Lung (tissue), 12 donors: Measurements from ENCODE around the gene GUCY1B1. TPM values are rescaled to one million over a fixed set of nuclear protein-coding genes. Genes with fewer than 3 reads are reported as not detected.

Experiments used
- ATAC-seq: fragments of 200-7000 bp; cut with Tn5 transposase; one replicate; pipeline ENCODE4 v1.9.1; 2020; ENCODE audit warnings: moderate number of reproducible peaks; ENCODE audit not compliant: insufficient read depth, low FRiP score
- DNase-seq, 3 donors: peaks; one replicate each; pipeline ENCODE4 v3.0.0-alpha.2; 2013 to 2017
- H3K27ac ChIP-seq, 2 donors: one replicate each; pipeline ENCODE4 v1.5.1; 2013; ENCODE audit warnings: mild to moderate bottlenecking in 2 of 2, moderate library complexity in 2 of 2, control low read depth in 1 of 2, inconsistent platforms in 1 of 2, low read depth in 1 of 2, low read length in 1 of 2
- H3K27me3 ChIP-seq, 3 donors: one replicate each; pipeline ENCODE4 v1.5.1; 2013; ENCODE audit warnings: low read length in 2 of 3; ENCODE audit not compliant: control insufficient read depth in 3 of 3, insufficient read depth in 3 of 3
- H3K36me3 ChIP-seq, 4 donors: one replicate each; pipeline ENCODE4 v1.5.1; 2013; ENCODE audit warnings: low read length in 4 of 4, mild to moderate bottlenecking in 1 of 4, moderate library complexity in 1 of 4; ENCODE audit not compliant: control insufficient read depth in 4 of 4, insufficient read depth in 4 of 4
- H3K4me1 ChIP-seq, 5 donors: one replicate each; pipeline ENCODE4 v1.5.1; 2013; ENCODE audit warnings: low read length in 5 of 5, mild to moderate bottlenecking in 2 of 5, moderate library complexity in 1 of 5; ENCODE audit not compliant: control insufficient read depth in 5 of 5, insufficient read depth in 5 of 5
- H3K4me3 ChIP-seq: one replicate; pipeline ENCODE4 v1.5.1; 2013; ENCODE audit warnings: mild to moderate bottlenecking, control low read depth, moderate library complexity
- H3K9ac ChIP-seq, 2 donors: one replicate each; pipeline ENCODE4 v1.5.1; 2013; ENCODE audit warnings: low read length in 2 of 2, control low read depth in 1 of 2; ENCODE audit not compliant: insufficient read depth in 1 of 2
- H3K9me3 ChIP-seq, 4 donors: one replicate each; pipeline ENCODE4 v1.5.1; 2013; ENCODE audit warnings: low read length in 3 of 4, mild to moderate bottlenecking in 1 of 4, moderate library complexity in 1 of 4; ENCODE audit not compliant: control insufficient read depth in 4 of 4, insufficient read depth in 3 of 4
- WGBS, 2 donors: extraction: QIAGEN DNeasy Blood & Tissue Kit; methylation state at CpG; one replicate each; pipeline ENCODE4 v1.1.7; 2013; 5-methylcytosine and 5-hydroxymethylcytosine counted together
- polyA plus RNA-seq, 2 donors: library from polyadenylated mRNA; stranded (reverse); fragments of 200-250 nt; gene quantifications; one replicate each; pipeline ENCODE4 v1.2.1, GENCODE V29; 2013
- total RNA-seq, 2 donors: library from RNA; depleted of rRNA in 1 of 2; stranded (reverse); fragments of >200 nt in 1 of 2; gene quantifications; one replicate each; pipeline ENCODE4 v1.2.1, GENCODE V29; 2014 to 2021
- TF ChIP-seq, protein P1 (sequence below): IDR thresholded peaks from 2 replicates; pipeline ENCODE4 v1.5.1; 2012; ENCODE audit warnings: mild to moderate bottlenecking; ENCODE audit errors: control extremely low read depth, extremely low read depth
- donor health status: control.
- donor health status: control.
- donor health status: Bipolar disorder and iron deficiency.
- donor health status: healthy.
- donor health status: DM: yes; HTN: yes; CAD: no.

Gene GUCY1B1
- total and polyA plus RNA-seq, 4 donors = 9.4 to 36.9 (median 13.4) TPM

DNA sequence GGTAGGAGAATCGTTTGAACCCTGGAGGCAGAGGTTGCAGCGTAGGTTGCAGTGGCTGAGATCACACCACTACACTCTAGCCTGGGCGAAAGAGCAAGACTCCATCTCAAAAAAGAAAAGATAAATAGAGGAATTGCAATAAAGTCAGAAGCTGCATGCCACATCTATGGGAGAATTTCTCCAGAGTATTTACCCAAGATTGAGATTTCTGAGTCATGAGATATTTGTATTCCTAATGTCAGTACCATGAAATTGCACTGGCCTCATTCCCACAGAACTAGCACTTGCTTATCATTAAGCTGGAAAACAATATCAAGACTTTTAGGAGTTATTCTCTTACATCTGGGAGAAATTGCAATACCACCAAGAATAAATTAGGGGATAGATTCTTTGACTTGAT, 69.8 kb downstream of the GUCY1B1 start:
- Histone ChIP-seq H3K4me3 (no peak overlapping the region), H3K9me3 (no peaks in the 10 kb centered on the region), H3K4me1 (peaks cover 0 to 4% (median 0%) of the 10 kb centered on the region in 5 donors), H3K27ac (no peak overlapping the region), H3K27me3 (no peaks in the 10 kb centered on the region), H3K36me3 (no peaks in the 10 kb centered on the region), H3K9ac (no peak overlapping the region)
- WGBS, 2 donors = 89 to 96% methylated on average over 3 of the region's 3 CpGs
- TF ChIP-seq, protein P1, sequence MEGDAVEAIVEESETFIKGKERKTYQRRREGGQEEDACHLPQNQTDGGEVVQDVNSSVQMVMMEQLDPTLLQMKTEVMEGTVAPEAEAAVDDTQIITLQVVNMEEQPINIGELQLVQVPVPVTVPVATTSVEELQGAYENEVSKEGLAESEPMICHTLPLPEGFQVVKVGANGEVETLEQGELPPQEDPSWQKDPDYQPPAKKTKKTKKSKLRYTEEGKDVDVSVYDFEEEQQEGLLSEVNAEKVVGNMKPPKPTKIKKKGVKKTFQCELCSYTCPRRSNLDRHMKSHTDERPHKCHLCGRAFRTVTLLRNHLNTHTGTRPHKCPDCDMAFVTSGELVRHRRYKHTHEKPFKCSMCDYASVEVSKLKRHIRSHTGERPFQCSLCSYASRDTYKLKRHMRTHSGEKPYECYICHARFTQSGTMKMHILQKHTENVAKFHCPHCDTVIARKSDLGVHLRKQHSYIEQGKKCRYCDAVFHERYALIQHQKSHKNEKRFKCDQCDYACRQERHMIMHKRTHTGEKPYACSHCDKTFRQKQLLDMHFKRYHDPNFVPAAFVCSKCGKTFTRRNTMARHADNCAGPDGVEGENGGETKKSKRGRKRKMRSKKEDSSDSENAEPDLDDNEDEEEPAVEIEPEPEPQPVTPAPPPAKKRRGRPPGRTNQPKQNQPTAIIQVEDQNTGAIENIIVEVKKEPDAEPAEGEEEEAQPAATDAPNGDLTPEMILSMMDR = no peak
- DNase-seq (no peak), ATAC-seq (no peak)

DNA sequence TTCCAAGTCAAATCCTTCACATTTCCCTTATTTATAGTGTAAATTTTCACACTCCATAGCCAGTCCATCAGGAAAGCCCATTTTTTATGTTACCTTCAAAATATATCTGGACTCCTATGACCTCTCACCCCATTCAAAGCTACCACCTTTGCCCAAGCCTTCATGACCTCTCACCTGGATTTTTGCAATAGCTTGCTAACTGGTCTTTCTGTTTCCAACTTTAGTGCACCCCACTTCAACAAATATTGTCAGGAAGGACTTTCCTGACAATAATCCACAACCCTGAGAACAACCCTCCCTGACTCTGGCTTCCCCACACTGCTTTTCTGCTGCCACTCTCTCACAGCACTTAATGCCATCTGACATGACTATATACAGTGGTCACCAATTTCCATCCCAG, 73.8 kb downstream of the GUCY1B1 start:
- H3K9me3 ChIP-seq = no peaks in the 10 kb centered on the region
- ATAC-seq = no peak
- H3K4me3 ChIP-seq = no peak overlapping the region
- H3K27me3 ChIP-seq = no peaks in the 10 kb centered on the region
- H3K4me1 ChIP-seq = peaks cover 0 to 13% (median 0%) of the 10 kb centered on the region in 5 donors
- no peak overlapping the region for H3K27ac ChIP-seq
- DNase-seq = no peak
- TF ChIP-seq, protein P1 = no peak
- H3K36me3 ChIP-seq = no peaks in the 10 kb centered on the region
- no peak overlapping the region for H3K9ac ChIP-seq

DNA sequence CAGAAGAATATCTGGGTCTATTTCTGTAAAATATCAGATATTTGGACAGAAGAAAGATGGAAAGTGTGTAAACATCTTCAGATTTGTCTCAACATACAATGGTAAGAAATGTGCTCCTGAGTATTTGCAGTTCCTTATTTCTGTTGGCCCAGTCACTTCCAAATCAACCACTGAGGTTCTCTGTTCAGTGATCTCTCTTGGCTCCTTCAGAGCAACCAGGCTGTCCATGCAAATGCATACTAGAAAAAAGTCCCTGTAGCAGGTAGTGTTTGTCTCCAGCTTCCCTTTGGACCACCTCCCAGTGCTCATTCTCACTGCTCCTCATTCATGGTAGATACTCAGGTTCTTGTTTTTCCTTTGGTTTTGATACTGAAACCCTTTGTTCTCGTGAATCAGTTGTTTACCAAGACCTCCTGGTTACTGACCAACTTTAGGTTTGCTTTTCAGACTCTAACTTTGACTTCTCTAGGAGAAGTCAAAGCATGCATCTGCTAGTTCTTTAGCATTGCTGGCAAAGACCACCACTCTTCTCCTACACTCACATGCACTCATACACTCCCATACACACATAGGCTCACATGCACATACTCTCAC, 78.5 kb downstream of the GUCY1B1 start:
- DNase-seq (no peak), ATAC-seq (no peak)
- peaks cover 0 to 23% (median 4%) of the 10 kb centered on the region in 5 donors for H3K4me1 ChIP-seq
- TF ChIP-seq, protein P1 = no peak
- H3K9me3 ChIP-seq = no peaks in the 10 kb centered on the region
- H3K9ac ChIP-seq = no peak overlapping the region
- H3K4me3 ChIP-seq = no peak overlapping the region
- no peaks in the 10 kb centered on the region for H3K36me3 ChIP-seq
- no peaks in the 10 kb centered on the region for H3K27me3 ChIP-seq
- 52 to 86% methylated on average over 1 of the region's 1 CpG for WGBS, 2 donors
- no peak overlapping the region for H3K27ac ChIP-seq

DNA sequence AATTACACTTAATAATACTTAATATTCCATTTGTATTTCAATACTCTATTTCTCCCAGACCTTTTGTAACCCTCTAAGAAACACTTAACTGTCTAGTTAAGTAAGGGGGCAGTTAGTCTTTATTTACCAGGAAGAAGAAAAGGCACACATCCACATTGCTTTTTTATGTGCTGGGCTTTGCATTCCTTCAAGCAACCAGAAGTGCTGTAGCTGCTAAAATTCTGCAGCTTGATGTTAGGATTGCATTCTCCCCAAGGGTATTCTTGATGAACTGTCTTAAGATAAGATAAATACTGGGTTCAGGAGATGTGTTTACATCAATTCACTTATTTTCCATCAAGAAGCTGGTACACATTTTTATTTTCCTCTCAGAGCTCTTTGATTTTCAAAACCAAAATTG, 83.3 kb downstream of the GUCY1B1 start:
- TF ChIP-seq, protein P1 = no peak
- peak in 2 of 3 donors; percentile 56 for DNase-seq
- no peak for ATAC-seq

More for the DNA sequence above, 83.3 kb downstream of the GUCY1B1 start:
- peaks cover 0 to 10% (median 0%) of the 10 kb centered on the region in 5 donors for H3K4me1 ChIP-seq
- H3K27me3 ChIP-seq = no peaks in the 10 kb centered on the region
- H3K36me3 ChIP-seq = no peaks in the 10 kb centered on the region
- no peak overlapping the region for H3K4me3 ChIP-seq
- H3K9ac ChIP-seq = peak overlapping the region in 1 of 2 donors; percentile 23
- no peaks in the 10 kb centered on the region for H3K9me3 ChIP-seq
- H3K27ac ChIP-seq = no peak overlapping the region
